GM23338 (cell line): ENCODE results near the gene LYZL1. TPM values are rescaled to one million over a fixed set of nuclear protein-coding genes. Genes with fewer than 3 reads are reported as not detected.

Experiments used
- ATAC-seq: fragments of 200-7000 bp; cut with Tn5 transposase; 3 replicates; pipeline ENCODE4 v1.9.1; 2020
- DNase-seq: peaks from one replicate; pipeline ENCODE4 v3.0.0-alpha.2; 2015; ENCODE audit warnings: low spot score
- H2AFZ ChIP-seq: fragments of 200-600 bp; sonication (generic); 2 replicates; pipeline ENCODE4 v1.8.0; 2016; ENCODE audit warnings: antibody characterized with exemption, mild to moderate bottlenecking, moderate library complexity
- H3F3A ChIP-seq: fragments of 200-600 bp; sonication (generic); replicated peaks from 2 replicates; pipeline ENCODE4 v1.8.0; 2017; ENCODE audit warnings: antibody characterized with exemption, mixed run types, low read depth
- H3K27ac ChIP-seq: fragments of 200-600 bp; sonication (generic); 2 replicates; pipeline ENCODE4 v1.6.1; 2016; ENCODE audit warnings: low read depth
- H3K27me3 ChIP-seq: fragments of 200-600 bp; sonication (generic); 2 replicates; pipeline ENCODE4 v1.8.0; 2016; ENCODE audit warnings: mild to moderate bottlenecking, mixed run types, moderate library complexity; ENCODE audit not compliant: insufficient read depth
- H3K36me3 ChIP-seq: fragments of 200-600 bp; sonication (generic); 2 replicates; pipeline ENCODE4 v1.8.0; 2016; ENCODE audit warnings: mild to moderate bottlenecking; ENCODE audit not compliant: insufficient read depth
- H3K4me1 ChIP-seq: fragments of 200-600 bp; sonication (generic); 2 replicates; pipeline ENCODE4 v1.8.0; 2016; ENCODE audit warnings: mild to moderate bottlenecking, moderate library complexity; ENCODE audit not compliant: insufficient read depth
- H3K4me2 ChIP-seq: fragments of 200-600 bp; sonication (generic); 2 replicates; pipeline ENCODE4 v1.7.1; 2017; ENCODE audit warnings: mixed run types
- H3K4me3 ChIP-seq: fragments of 200-600 bp; sonication (generic); 2 replicates; pipeline ENCODE4 v1.6.1; 2016; ENCODE audit warnings: mixed run types
- H3K79me2 ChIP-seq: fragments of 200-600 bp; sonication (generic); replicated peaks from 2 replicates; pipeline ENCODE4 v1.8.0; 2017; ENCODE audit warnings: mild to moderate bottlenecking; ENCODE audit not compliant: insufficient read depth
- H3K9me2 ChIP-seq: fragments of 200-600 bp; sonication (generic); 2 replicates; pipeline ENCODE4 v1.8.0; 2017; ENCODE audit not compliant: insufficient read depth
- H4K20me1 ChIP-seq: fragments of 200-600 bp; sonication (generic); replicated peaks from 2 replicates; pipeline ENCODE4 v1.8.0; 2017; ENCODE audit warnings: mild to moderate bottlenecking; ENCODE audit not compliant: insufficient read depth
- H3K27ac Mint-ChIP-seq: 2 replicates; pipeline ENCODE4 v1.8.0; 2020; ENCODE audit warnings: inconsistent platforms, mild to moderate bottlenecking, moderate library complexity, mixed read lengths
- H3K27me3 Mint-ChIP-seq: 3 replicates; pipeline ENCODE4 v1.8.0; 2022; ENCODE audit warnings: low read depth, mild to moderate bottlenecking, moderate library complexity, mixed read lengths, inconsistent platforms; ENCODE audit not compliant: insufficient read depth, poor library complexity
- H3K36me3 Mint-ChIP-seq: 3 replicates; pipeline ENCODE4 v1.8.0; 2021; ENCODE audit warnings: low read depth, mild to moderate bottlenecking, inconsistent platforms, moderate library complexity, mixed read lengths
- H3K4me1 Mint-ChIP-seq: 3 replicates; pipeline ENCODE4 v1.8.0; 2020; ENCODE audit warnings: mild to moderate bottlenecking, inconsistent platforms, mixed read lengths
- H3K4me3 Mint-ChIP-seq: 3 replicates; pipeline ENCODE4 v1.8.0; 2021; ENCODE audit warnings: moderate library complexity, mild to moderate bottlenecking, inconsistent platforms, mixed read lengths
- H3K9me3 Mint-ChIP-seq: 3 replicates; pipeline ENCODE4 v1.8.0; 2020; ENCODE audit warnings: moderate library complexity, mild to moderate bottlenecking, inconsistent platforms, mixed read lengths
- EZH2phosphoT487 ChIP-seq: fragments of 200-600 bp; sonication (generic); IDR thresholded peaks from one replicate; pipeline ENCODE4 v1.8.1; 2018; ENCODE audit warnings: antibody characterized with exemption; ENCODE audit not compliant: unreplicated experiment
- NANOG ChIP-seq: IDR thresholded peaks from 2 replicates; pipeline ENCODE4 v1.6.1; 2016; ENCODE audit warnings: antibody characterized with exemption, borderline replicate concordance
- ZNF114 ChIP-seq: fragments of 250-450 bp; sonication (Bioruptor Pico); IDR thresholded peaks from 2 replicates; pipeline ENCODE4 v1.5.0; 2020; ENCODE audit warnings: mild to moderate bottlenecking, moderate library complexity
- polyA plus RNA-seq: library from polyadenylated mRNA; unstranded; fragments of >200 nt; fragmentation: Nextera tagmentation; extraction: Ambion mirVana; gene quantifications from 2 replicates; pipeline ENCODE4 v1.2.1, GENCODE V29; 2016
- total RNA-seq: library from RNA; depleted of rRNA; stranded (reverse); fragments of >200 nt; shearing (Covaris generic); gene quantifications from 2 replicates; pipeline ENCODE4 v1.2.3, GENCODE V29; 2014
- TF ChIP-seq, protein P1 (sequence below): fragments of 250-450 bp; sonication (Bioruptor Pico); IDR thresholded peaks from 2 replicates; pipeline ENCODE4 v1.5.0; 2020; ENCODE audit warnings: mild to moderate bottlenecking, moderate library complexity
- TF ChIP-seq, protein P2 (sequence below): IDR thresholded peaks from 2 replicates; pipeline ENCODE4 v1.6.1; 2016; ENCODE audit warnings: antibody characterized with exemption

The LYZL1 gene
- total and polyA plus RNA-seq, 2 experiments from 2014 or later: not detected

GRCh38 chr10:29243750-29244149, 45.1 kb upstream of the LYZL1 start (continued):
- TF ChIP-seq, protein P1, sequence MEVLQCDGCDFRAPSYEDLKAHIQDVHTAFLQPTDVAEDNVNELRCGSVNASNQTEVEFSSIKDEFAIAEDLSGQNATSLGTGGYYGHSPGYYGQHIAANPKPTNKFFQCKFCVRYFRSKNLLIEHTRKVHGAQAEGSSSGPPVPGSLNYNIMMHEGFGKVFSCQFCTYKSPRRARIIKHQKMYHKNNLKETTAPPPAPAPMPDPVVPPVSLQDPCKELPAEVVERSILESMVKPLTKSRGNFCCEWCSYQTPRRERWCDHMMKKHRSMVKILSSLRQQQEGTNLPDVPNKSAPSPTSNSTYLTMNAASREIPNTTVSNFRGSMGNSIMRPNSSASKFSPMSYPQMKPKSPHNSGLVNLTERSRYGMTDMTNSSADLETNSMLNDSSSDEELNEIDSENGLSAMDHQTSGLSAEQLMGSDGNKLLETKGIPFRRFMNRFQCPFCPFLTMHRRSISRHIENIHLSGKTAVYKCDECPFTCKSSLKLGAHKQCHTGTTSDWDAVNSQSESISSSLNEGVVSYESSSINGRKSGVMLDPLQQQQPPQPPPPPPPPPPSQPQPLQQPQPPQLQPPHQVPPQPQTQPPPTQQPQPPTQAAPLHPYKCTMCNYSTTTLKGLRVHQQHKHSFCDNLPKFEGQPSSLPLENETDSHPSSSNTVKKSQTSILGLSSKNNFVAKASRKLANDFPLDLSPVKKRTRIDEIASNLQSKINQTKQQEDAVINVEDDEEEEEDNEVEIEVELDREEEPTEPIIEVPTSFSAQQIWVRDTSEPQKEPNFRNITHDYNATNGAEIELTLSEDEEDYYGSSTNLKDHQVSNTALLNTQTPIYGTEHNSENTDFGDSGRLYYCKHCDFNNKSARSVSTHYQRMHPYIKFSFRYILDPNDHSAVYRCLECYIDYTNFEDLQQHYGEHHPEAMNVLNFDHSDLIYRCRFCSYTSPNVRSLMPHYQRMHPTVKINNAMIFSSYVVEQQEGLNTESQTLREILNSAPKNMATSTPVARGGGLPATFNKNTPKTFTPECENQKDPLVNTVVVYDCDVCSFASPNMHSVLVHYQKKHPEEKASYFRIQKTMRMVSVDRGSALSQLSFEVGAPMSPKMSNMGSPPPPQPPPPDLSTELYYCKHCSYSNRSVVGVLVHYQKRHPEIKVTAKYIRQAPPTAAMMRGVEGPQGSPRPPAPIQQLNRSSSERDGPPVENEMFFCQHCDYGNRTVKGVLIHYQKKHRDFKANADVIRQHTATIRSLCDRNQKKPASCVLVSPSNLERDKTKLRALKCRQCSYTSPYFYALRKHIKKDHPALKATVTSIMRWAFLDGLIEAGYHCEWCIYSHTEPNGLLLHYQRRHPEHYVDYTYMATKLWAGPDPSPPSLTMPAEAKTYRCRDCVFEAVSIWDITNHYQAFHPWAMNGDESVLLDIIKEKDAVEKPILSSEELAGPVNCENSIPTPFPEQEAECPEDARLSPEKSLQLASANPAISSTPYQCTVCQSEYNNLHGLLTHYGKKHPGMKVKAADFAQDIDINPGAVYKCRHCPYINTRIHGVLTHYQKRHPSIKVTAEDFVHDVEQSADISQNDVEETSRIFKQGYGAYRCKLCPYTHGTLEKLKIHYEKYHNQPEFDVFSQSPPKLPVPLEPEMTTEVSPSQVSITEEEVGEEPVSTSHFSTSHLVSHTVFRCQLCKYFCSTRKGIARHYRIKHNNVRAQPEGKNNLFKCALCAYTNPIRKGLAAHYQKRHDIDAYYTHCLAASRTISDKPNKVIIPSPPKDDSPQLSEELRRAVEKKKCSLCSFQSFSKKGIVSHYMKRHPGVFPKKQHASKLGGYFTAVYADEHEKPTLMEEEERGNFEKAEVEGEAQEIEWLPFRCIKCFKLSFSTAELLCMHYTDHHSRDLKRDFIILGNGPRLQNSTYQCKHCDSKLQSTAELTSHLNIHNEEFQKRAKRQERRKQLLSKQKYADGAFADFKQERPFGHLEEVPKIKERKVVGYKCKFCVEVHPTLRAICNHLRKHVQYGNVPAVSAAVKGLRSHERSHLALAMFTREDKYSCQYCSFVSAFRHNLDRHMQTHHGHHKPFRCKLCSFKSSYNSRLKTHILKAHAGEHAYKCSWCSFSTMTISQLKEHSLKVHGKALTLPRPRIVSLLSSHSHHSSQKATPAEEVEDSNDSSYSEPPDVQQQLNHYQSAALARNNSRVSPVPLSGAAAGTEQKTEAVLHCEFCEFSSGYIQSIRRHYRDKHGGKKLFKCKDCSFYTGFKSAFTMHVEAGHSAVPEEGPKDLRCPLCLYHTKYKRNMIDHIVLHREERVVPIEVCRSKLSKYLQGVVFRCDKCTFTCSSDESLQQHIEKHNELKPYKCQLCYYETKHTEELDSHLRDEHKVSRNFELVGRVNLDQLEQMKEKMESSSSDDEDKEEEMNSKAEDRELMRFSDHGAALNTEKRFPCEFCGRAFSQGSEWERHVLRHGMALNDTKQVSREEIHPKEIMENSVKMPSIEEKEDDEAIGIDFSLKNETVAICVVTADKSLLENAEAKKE (CRISPR knock-in tag): no peak
- TF ChIP-seq, protein P2, sequence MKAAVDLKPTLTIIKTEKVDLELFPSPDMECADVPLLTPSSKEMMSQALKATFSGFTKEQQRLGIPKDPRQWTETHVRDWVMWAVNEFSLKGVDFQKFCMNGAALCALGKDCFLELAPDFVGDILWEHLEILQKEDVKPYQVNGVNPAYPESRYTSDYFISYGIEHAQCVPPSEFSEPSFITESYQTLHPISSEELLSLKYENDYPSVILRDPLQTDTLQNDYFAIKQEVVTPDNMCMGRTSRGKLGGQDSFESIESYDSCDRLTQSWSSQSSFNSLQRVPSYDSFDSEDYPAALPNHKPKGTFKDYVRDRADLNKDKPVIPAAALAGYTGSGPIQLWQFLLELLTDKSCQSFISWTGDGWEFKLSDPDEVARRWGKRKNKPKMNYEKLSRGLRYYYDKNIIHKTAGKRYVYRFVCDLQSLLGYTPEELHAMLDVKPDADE: no peak
- TF ChIP-seq NANOG (no peak), ZNF114 (CRISPR knock-in tag) (no peak)

GRCh38 chr10:29244978-29245377, 43.9 kb upstream of the LYZL1 start:
- H4K20me1 ChIP-seq: no peaks in the 10 kb centered on the region
- no peaks in the 10 kb centered on the region for H3K27me3 Mint-ChIP-seq
- no peaks in the 10 kb centered on the region; the same call in 2 of the 3 replicates for H3K36me3 Mint-ChIP-seq
- H3K27ac ChIP-seq: no peak overlapping the region
- peaks cover 3% of the 10 kb centered on the region; the same call in 1 of the 2 replicates for H3K9me2 ChIP-seq
- no peaks in the 10 kb centered on the region for H3F3A ChIP-seq
- no peaks in the 10 kb centered on the region for H3K36me3 ChIP-seq
- no peak overlapping the region for H3K4me3 Mint-ChIP-seq
- no peak overlapping the region for H3K27ac Mint-ChIP-seq
- no peaks in the 10 kb centered on the region for H3K4me1 ChIP-seq
- 0 out of 3 replicates have a peak, but pooled peaks cover 3% of the 10 kb centered on the region for H3K9me3 Mint-ChIP-seq
- no peak overlapping the region for H2AFZ ChIP-seq
- no peak overlapping the region for H3K4me3 ChIP-seq
- H3K79me2 ChIP-seq: no peaks in the 10 kb centered on the region
- no peak for ATAC-seq
- no peak for TF ChIP-seq EZH2phosphoT487
- H3K4me2 ChIP-seq: no peak overlapping the region
- DNase-seq: no peak
- H3K27me3 ChIP-seq: no peaks in the 10 kb centered on the region
- H3K4me1 Mint-ChIP-seq: no peaks in the 10 kb centered on the region
